GM21717 (cell line): Measurements from ENCODE around the gene DDAH1.
A peak's percentile ranks its signal among the peaks of the same experiment; 100 is the strongest.

Experiments used
- ATAC-seq: cut with Tn5 transposase; IDR thresholded peaks from one replicate; pipeline ENCODE4 v1.9.1; 2021; ENCODE audit warnings: mild to moderate bottlenecking, moderate library complexity; ENCODE audit not compliant: unreplicated experiment

DDAH1 gene

DNA sequence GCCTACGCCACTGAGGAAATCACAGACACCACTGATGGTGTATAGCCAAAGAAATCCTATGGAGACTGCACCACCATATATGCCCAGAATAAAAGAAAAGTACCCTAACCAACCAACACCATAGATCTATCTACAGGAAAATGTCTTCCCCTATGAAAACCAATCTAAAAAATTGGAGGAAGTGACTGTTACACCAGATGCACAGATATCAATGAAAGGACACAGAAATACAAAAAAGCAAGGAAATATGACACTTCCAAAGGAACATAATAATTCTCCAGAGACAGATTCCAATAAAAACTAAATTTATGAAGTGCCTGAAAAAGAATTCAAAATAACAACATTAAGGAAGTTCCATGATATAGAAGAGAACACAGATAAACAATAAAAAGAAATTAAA, 131.8 kb downstream of the DDAH1 start:
- no peak for ATAC-seq

DNA sequence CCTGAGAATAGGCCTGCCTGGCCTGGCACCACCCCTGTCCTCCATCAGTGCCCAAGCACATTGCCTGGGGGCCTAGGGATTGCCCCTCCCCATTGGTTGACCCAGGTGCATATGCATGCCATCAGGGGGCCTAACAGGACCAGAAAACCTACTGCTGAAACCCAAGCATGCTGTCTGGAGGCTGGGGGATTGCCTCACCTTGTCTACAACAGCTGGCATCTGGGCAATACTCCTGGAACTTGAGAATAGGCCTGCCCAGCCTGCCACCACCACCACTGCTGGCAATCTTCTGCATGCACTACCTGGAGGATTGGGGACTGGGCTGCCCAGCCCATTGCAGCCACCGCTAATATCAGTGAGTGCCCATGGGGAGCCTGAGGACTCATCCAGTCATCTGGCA, 132.4 kb downstream of the DDAH1 start:
- no peak for ATAC-seq

DNA sequence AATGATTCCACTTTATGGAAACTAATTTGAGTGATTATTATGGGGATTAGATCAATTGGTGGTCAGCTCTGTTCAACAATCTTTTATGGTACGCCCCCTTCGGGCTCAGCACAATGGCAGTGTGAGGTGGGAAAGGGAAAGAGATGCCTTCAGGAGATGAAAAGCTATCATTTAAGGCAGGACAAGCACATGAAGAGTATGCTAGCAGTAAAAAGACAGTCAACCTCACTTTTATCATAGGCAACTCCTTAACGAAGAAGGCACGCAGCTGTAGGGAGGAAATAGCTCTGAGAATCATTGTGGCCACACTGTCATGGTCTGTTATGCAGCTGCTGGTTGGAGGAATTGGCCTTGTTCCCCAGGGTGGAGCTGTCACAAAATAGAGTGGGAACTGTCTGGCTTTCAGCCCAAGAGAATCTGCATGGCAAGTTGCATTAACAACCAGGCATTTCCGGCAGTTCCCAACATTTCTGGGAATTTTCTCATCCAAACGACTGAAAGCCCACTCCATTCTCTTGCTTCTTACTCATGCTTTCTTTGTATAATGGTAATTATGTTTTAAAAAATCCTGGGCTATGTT, 134.2 kb downstream of the DDAH1 start:
- ATAC-seq, result peak; percentile 66

GRCh38 chr1:85330214-85330631, 134.7 kb downstream of the DDAH1 start:
- ATAC-seq, result no peak

GRCh38 chr1:85328713-85329397, 136.1 kb downstream of the DDAH1 start:
- ATAC-seq, result no peak

DNA sequence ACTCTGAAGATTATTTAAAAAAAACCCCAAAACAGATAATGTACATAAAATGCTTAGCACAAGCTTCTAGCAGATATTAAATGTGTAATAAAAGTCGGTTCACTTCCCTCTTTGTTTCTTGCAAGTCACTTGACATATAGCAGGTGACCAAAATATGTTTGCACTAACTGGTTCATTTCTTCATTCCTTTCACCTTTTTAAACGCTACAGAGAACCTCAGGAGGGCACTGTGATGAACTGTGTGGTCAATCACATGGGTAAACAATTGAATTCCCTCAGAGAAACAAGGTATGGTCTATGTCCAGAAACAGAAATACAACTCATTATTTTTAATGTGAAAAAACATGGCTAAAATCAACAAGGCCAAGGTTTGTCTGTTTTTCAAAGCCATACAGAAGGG, 137.2 kb downstream of the DDAH1 start:
- ATAC-seq, result no peak

DNA sequence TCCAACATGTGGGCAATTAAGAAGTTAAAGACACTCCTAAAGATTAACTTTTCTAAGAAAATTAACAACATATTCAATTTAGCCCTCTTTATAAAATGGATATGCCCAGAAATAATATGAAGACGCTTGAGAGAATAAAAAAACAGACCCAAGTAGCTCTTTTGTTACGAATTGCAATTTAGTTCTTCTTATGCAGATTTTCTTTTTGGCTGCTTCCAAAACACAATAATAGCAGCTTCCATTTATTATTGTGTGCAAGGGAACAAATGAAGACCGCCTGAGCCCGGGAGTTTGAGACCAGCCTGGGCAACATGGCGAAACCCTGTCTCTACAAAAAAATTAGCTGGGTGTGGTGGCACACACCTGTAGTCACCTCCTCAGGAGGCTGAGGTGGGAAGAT, 138.1 kb downstream of the DDAH1 start:
- ATAC-seq, result no peak

DNA sequence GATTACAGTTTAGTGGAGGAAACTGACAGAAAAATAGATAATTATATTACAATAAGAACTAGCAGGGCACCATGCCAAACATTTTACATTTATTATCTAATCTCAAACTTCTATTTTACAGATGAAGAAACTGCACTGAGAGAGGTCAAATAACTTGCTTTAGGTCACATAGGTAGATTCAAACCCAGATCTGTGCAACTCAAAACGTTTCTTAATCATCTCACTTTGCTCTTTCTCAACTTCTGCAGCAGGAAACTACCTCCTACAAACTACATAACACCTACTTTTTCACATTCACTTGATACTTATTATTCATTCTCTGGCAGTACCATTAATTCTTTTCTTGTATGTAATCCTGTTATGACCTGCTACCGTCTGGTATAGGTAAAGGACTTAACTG, 138.6 kb downstream of the DDAH1 start:
- no peak for ATAC-seq

DNA sequence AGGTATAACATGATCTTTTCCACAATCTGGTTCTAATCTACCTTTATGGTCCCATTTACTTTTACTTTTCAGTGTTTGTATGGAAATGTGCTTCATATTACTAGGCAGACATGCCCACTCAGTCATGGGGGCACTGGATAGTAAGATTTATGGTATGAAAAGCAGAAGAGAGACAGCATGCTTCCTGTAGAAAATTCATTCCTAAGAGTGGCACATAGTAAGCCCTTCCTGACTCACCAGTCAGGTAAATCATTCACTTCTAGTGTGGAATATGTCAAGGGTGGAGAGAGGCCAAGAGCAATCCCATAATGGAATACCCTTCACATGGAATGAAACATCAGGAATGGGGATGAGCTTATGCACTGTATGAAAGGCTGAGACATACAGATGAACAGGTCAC, 139.0 kb downstream of the DDAH1 start:
- ATAC-seq, result no peak

DNA sequence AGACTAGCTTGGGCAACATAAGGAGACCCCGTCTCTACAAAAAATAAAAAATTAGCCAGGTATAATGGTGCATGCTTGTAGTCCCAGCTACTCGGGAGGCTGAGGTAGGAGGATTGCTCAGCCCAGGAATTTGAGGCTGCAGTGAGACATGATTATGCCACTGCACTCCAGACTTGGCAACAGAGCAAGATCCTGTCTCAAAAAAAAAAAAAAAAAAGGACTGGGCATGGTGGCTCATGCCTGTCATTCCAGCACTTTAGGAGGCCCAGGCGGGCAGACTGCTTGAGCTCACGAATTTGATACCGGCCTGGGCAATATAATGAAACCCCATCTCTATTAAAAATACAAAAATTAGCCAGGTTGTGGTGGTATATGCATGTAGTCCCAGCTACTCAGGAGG, 141.2 kb downstream of the DDAH1 start:
- ATAC-seq, result no peak

GRCh38 chr1:85322655-85323054, 142.3 kb downstream of the DDAH1 start:
- ATAC-seq, result no peak

DNA sequence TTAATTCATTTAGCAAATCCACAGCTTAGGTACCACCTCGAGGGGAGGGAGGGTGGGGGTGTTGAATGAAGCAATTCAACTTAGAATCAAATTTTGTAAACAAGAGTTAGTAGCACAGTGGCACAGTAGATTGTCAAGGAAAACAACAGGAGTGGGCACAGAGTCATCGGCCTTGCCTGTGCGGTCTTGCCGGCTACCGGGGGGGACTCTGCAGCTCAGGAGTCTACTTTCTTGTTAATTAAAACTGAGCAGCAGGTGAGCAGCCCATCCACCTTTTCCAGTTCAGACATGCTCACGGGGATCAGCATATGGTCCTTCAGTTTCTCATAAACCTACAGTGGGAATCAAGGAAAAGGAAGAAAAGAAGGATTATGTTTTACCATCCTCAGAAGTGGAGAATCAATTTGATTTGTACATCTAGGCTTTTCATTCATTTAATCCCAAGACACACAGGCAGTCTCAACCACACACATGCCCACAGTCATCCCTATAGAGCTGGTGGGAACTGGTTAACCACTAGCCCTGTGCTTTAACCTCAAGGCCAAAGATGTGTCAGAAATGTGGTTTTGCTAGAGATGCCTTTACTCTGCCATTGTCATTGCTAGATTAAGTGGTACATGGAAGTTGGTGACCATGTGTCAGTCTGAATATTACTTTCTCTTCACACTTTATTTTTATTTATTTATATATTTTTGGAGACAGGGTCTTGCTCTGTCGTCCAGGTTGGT, 143.6 kb downstream of the DDAH1 start:
- ATAC-seq, result peak; percentile 77

- ATAC-seq, result no peak
These were observed 144.4 kb downstream of the DDAH1 start for GRCh38 chr1:85320371-85321131.

GRCh38 chr1:85319931-85320330, 145.0 kb downstream of the DDAH1 start:
- ATAC-seq, result no peak

- no peak for ATAC-seq
These were observed 145.5 kb downstream of the DDAH1 start for GRCh38 chr1:85319491-85319890.

DNA sequence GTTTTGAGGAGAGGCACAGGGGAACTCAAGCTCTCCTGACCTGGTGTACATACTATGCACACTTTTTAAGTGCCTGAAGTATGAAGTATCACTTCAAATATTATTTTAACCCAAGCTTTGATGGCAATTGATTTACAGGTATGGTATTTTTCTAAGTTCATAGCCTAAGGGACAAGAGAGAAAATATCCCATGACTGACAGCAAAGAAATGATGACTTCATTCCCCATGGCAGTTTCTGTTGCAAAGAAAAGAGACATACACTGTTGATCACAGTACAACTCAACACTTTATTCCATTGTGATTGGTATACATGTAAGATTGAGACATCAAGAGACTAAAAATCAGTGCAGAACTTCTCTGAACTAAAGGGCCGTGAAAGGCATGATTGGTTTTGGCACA, 146.7 kb downstream of the DDAH1 start:
- ATAC-seq, result no peak

DNA sequence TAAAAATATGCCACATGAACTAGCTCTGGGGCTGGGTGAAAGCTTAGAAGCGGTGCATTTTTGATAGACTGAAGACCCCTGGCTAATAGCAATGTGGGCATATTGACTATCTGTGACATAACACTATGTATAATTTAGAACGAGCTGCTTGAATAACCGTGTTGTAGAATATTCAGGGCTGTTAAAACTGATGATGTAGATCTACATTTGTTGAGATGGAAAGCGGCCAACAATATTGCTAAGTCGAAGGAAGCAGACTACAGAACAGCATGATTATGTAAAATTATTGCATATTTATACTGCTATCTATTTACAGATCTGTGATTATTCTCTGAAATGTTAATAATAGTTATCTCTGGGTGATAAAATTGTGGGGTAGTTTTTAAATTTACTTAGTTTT, 147.4 kb downstream of the DDAH1 start:
- no peak for ATAC-seq

- no peak for ATAC-seq
These were observed 148.6 kb downstream of the DDAH1 start for GRCh38 chr1:85316321-85316720.

- no peak for ATAC-seq
These were observed 149.2 kb downstream of the DDAH1 start for GRCh38 chr1:85315789-85316188.

- no peak for ATAC-seq
These were observed 150.2 kb downstream of the DDAH1 start for GRCh38 chr1:85314726-85315125.

DNA sequence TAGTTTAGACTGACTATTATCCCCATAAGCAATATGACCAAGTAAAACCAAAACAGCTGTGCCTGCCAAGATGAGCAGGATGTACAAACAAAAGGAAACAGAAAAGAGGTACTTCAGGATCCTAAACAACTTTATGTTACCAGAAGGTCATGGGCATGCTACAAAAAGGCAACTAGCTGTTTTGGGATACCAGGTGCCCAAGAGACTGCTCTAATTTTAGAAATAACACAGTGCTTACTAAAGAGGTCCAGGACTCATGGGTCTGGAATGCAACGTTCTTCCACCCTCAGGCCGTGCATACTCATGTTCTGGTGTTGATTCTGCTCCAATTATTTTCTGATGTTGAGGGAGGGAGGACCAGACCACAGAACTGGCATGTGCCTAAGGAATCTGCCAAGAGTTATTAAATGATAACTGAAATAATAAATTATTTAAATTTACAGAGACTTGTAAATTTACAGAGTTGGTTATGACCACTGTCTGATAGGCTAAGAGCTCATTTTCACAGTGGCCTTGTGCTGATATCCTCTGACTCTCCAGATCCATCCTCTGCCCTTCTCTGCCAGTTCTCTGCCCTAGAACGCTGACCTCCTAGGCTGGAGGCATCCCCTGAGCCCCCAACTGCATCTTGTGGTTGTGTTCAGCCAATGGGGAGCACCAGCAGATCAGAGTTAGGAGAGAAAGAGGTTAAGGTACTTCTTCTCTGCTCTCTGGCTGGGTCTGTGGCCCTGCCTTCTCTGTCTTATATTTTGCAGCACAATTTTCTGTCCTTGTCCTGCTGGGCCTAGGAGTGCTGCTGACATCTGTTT, 150.9 kb downstream of the DDAH1 start:
- ATAC-seq, result no peak
